ENCODE measurements around the gene ZSCAN1. TPM values are rescaled to one million over a fixed set of nuclear protein-coding genes. Genes with fewer than 3 reads are reported as not detected.

ZSCAN1 gene
- total and polyA plus RNA-seq, 10 of the 15 experiments (the other 5 are each of a cell fraction or from before 2014, with no cell fraction given): not detected

GRCh38 chr19:58045411-58046050 lies 11.7 kb downstream of the ZSCAN1 start:
- SMC1A ChIA-PET (ENCODE audit: uncharacterized antibody, unreplicated experiment): no interaction called here
- ATAC-seq: no peak
- 41% methylated on average over 24 of the region's 24 CpGs for WGBS (ENCODE audit: insufficient coverage, insufficient replicate concordance, low lambda C conversion rate, missing lambda C conversion rate)
- CTCF ChIA-PET: no interaction called here
- Histone ChIP-seq H3K4me3 (no peak overlapping the region), H3K9me3 (replicated peaks; ENCODE audit: control insufficient read depth, insufficient read depth, low read length) (peaks cover 4% of the 10 kb centered on the region; the same call in 2 of the 3 replicates), H3K4me2 (ENCODE audit: control insufficient read depth, insufficient read depth) (no peak overlapping the region), H3K36me3 (ENCODE audit: control insufficient read depth in 2 of 2, insufficient read depth in 2 of 2, low read length in 1 of 2) (no peaks in the 10 kb centered on the region), H3K4me1 (ENCODE audit: control insufficient read depth, insufficient read depth, low read length) (no peaks in the 10 kb centered on the region), H3K27me3 (replicated peaks in 1 of 2; ENCODE audit: control insufficient read depth in 2 of 2, insufficient read depth in 2 of 2, low read length in 1 of 2) (no peaks in the 10 kb centered on the region), H4K20me1 (ENCODE audit: control insufficient read depth, insufficient read depth) (no peaks in the 10 kb centered on the region), H3K27ac (ENCODE audit: control insufficient read depth, insufficient read depth) (no peak overlapping the region), H3K79me2 (ENCODE audit: control insufficient read depth, insufficient read depth, low read length) (no peaks in the 10 kb centered on the region), H3K9ac (ENCODE audit: control insufficient read depth, insufficient read depth, low read length) (no peak overlapping the region), H2AFZ (ENCODE audit: control insufficient read depth, low read depth, low read length) (no peak overlapping the region)
- intact Hi-C loops (cut with micrococcal nuclease; ENCODE audit: unreplicated experiment) (no loop called here), in situ Hi-C loops (cut with MboI) (no loop called here)
- no TSS peak for BruUV-seq (replicated peaks)
- no peak for FAIRE-seq
- DNase-seq (ENCODE audit: low read depth, low spot score): no peak
- POLR2A ChIA-PET: no interaction called here
- RAD21 ChIA-PET (ENCODE audit: unreplicated experiment): no interaction called here
- no peak for TF ChIP-seq IRF5 (IDR thresholded peaks at IDR 0.05; ENCODE audit: borderline replicate concordance)
- no peak for TF ChIP-seq YBX1 (IDR thresholded peaks at IDR 0.05)
- TF ChIP-seq MYC (IDR thresholded peaks at IDR 0.05; ENCODE audit: insufficient read depth, insufficient read length, insufficient replicate concordance, low read length, severe bottlenecking): no peak
- TF ChIP-seq ATF2 (IDR thresholded peaks at IDR 0.05; ENCODE audit: low read length): no peak
- no peak for TF ChIP-seq MLLT1 (IDR thresholded peaks at IDR 0.05)
- no peak for TF ChIP-seq ZNF274 (IDR thresholded peaks at IDR 0.05; ENCODE audit: insufficient read depth, insufficient read length)
- TF ChIP-seq SPI1 (IDR thresholded peaks at IDR 0.05; ENCODE audit: borderline replicate concordance, insufficient read depth, low read depth, low read length): no peak
- TF ChIP-seq CUX1 (IDR thresholded peaks at IDR 0.05; ENCODE audit: insufficient replicate concordance, low read depth, low read length): no peak
- no peak for TF ChIP-seq ZNF384 (IDR thresholded peaks at IDR 0.05; ENCODE audit: borderline replicate concordance, low read depth, low read length)
- no peak for TF ChIP-seq ESRRA (IDR thresholded peaks at IDR 0.05; ENCODE audit: low read length)
- TF ChIP-seq KDM1A (IDR thresholded peaks at IDR 0.05; ENCODE audit: borderline replicate concordance): no peak
- TF ChIP-seq RELA (IDR thresholded peaks at IDR 0.05; ENCODE audit: borderline replicate concordance, partially characterized antibody): no peak
- no peak for TF ChIP-seq CREM (IDR thresholded peaks at IDR 0.05; ENCODE audit: low read depth)
- TF ChIP-seq CBX3 (IDR thresholded peaks at IDR 0.05; ENCODE audit: borderline replicate concordance, low read depth): no peak
- no peak for TF ChIP-seq SUZ12 (IDR thresholded peaks at IDR 0.05; ENCODE audit: unreplicated experiment)

All from GM12878 (cell line).